H9 (cell line): ENCODE measurements around the gene POGLUT2. TPM values are rescaled to one million over a fixed set of nuclear protein-coding genes. Genes with fewer than 3 reads are reported as not detected.

Experiments
- DNase-seq: peaks from one replicate; pipeline ENCODE4 v3.0.0-alpha.2; 2017
- H2AFZ ChIP-seq: one replicate; pipeline ENCODE4 v1.6.1; 2013; ENCODE audit warnings: mild to moderate bottlenecking, low read length, control low read depth, moderate library complexity
- H2AK5ac ChIP-seq: 2 replicates; pipeline ENCODE4 v1.6.1; 2013; ENCODE audit warnings: low read length, control low read depth, mixed read lengths; ENCODE audit not compliant: insufficient read length
- H2BK120ac ChIP-seq: one replicate; pipeline ENCODE4 v1.6.1; 2013; ENCODE audit warnings: low read depth, mild to moderate bottlenecking, low read length, control low read depth, inconsistent platforms; ENCODE audit not compliant: poor library complexity, severe bottlenecking
- H2BK12ac ChIP-seq: 2 replicates; pipeline ENCODE4 v1.6.1; 2013; ENCODE audit warnings: low read length, control low read depth, mixed read lengths, low read depth; ENCODE audit not compliant: insufficient read length
- H2BK15ac ChIP-seq: 2 replicates; pipeline ENCODE4 v1.6.1; 2013; ENCODE audit warnings: low read depth, low read length, control low read depth
- H2BK20ac ChIP-seq: one replicate; pipeline ENCODE4 v1.6.1; 2013; ENCODE audit warnings: low read depth, mild to moderate bottlenecking, low read length, control low read depth, inconsistent platforms; ENCODE audit not compliant: poor library complexity, severe bottlenecking
- H2BK5ac ChIP-seq: 2 replicates; pipeline ENCODE4 v1.6.1; 2013; ENCODE audit warnings: low read length, control low read depth, mixed read lengths; ENCODE audit not compliant: insufficient read length
- H3K14ac ChIP-seq: 2 replicates; pipeline ENCODE4 v1.6.1; 2013; ENCODE audit warnings: low read length, control low read depth; ENCODE audit not compliant: insufficient read depth
- H3K18ac ChIP-seq: 2 replicates; pipeline ENCODE4 v1.6.1; 2013; ENCODE audit warnings: low read depth, mild to moderate bottlenecking, mixed read lengths, low read length, control low read depth; ENCODE audit not compliant: insufficient read length
- H3K23ac ChIP-seq: 2 replicates; pipeline ENCODE4 v1.6.1; 2013; ENCODE audit warnings: low read length, control low read depth, mixed read lengths, low read depth; ENCODE audit not compliant: insufficient read length
- H3K23me2 ChIP-seq: 2 replicates; pipeline ENCODE4 v1.6.1; 2013; ENCODE audit warnings: low read depth, mild to moderate bottlenecking, mixed read lengths, low read length, control low read depth; ENCODE audit not compliant: insufficient read length, poor library complexity, severe bottlenecking
- H3K27ac ChIP-seq: 2 replicates; pipeline ENCODE4 v1.5.1; 2013; ENCODE audit warnings: low read length, control low read depth, mixed read lengths, low read depth; ENCODE audit not compliant: insufficient read length
- H3K27me3 ChIP-seq: 2 replicates; pipeline ENCODE4 v1.6.1; 2013; ENCODE audit warnings: low read length, control low read depth, inconsistent platforms; ENCODE audit not compliant: insufficient read depth
- H3K4ac ChIP-seq: 2 replicates; pipeline ENCODE4 v1.6.1; 2013; ENCODE audit warnings: low read depth, mild to moderate bottlenecking, control low read depth, inconsistent platforms, low read length, moderate library complexity
- H3K4me1 ChIP-seq: 2 replicates; pipeline ENCODE4 v1.6.1; 2013; ENCODE audit warnings: low read length, control low read depth, inconsistent platforms; ENCODE audit not compliant: insufficient read depth
- H3K4me2 ChIP-seq: 2 replicates; pipeline ENCODE4 v1.6.1; 2013; ENCODE audit warnings: low read length, control low read depth, mixed read lengths; ENCODE audit not compliant: insufficient read length, insufficient read depth
- H3K56ac ChIP-seq: 2 replicates; pipeline ENCODE4 v1.6.1; 2013; ENCODE audit warnings: low read depth, mild to moderate bottlenecking, mixed read lengths, low read length, control low read depth; ENCODE audit not compliant: insufficient read length
- H3K79me1 ChIP-seq: 2 replicates; pipeline ENCODE4 v1.6.1; 2013; ENCODE audit warnings: low read depth, mild to moderate bottlenecking, moderate library complexity, low read length, control low read depth, inconsistent platforms; ENCODE audit not compliant: insufficient read depth, poor library complexity, severe bottlenecking
- H3K79me2 ChIP-seq: 2 replicates; pipeline ENCODE4 v1.6.1; 2013; ENCODE audit warnings: low read length, control low read depth, inconsistent platforms; ENCODE audit not compliant: insufficient read depth
- H3K9ac ChIP-seq: 2 replicates; pipeline ENCODE4 v1.6.1; 2013; ENCODE audit warnings: low read length, control low read depth, mixed read lengths; ENCODE audit not compliant: insufficient read length; ENCODE audit errors: extremely low read depth
- H3K9me3 ChIP-seq: one replicate; pipeline ENCODE4 v1.6.1; 2013; ENCODE audit warnings: low read depth, low read length, inconsistent platforms; ENCODE audit not compliant: control insufficient read depth
- H3T11ph ChIP-seq: one replicate; pipeline ENCODE4 v1.6.1; 2013; ENCODE audit warnings: mild to moderate bottlenecking, low read length, control low read depth, inconsistent platforms
- H4K20me1 ChIP-seq: one replicate; pipeline ENCODE4 v1.6.1; 2013; ENCODE audit not compliant: control insufficient read depth, insufficient read length, insufficient read depth
- H4K5ac ChIP-seq: 2 replicates; pipeline ENCODE4 v1.6.1; 2013; ENCODE audit warnings: low read depth, mild to moderate bottlenecking, mixed read lengths, low read length, control low read depth; ENCODE audit not compliant: insufficient read length
- H4K8ac ChIP-seq: replicated peaks from 2 replicates; pipeline ENCODE4 v1.6.1; 2013; ENCODE audit warnings: low read length, control low read depth, mixed read lengths, low read depth; ENCODE audit not compliant: insufficient read length
- H4K91ac ChIP-seq: 2 replicates; pipeline ENCODE4 v1.6.1; 2013; ENCODE audit warnings: low read depth, mild to moderate bottlenecking, moderate library complexity, mixed read lengths, low read length, control low read depth; ENCODE audit not compliant: insufficient read length
- H3K27ac Mint-ChIP-seq, 3 experiments: 2 replicates in 2 of 3; 3 replicates in 1 of 3; pipeline ENCODE4 v1.8.0; 2020 to 2021; ENCODE audit warnings: mixed read lengths in 3 of 3, mild to moderate bottlenecking in 1 of 3, moderate library complexity in 1 of 3
- H3K27me3 Mint-ChIP-seq: 2 replicates; pipeline ENCODE4 v1.8.0; 2021; ENCODE audit warnings: low read depth, mild to moderate bottlenecking, moderate library complexity, mixed read lengths
- H3K36me3 Mint-ChIP-seq, 3 experiments: 2 replicates in 2 of 3; 3 replicates in 1 of 3; pipeline ENCODE4 v1.8.0; 2020 to 2021; ENCODE audit warnings: low read depth in 3 of 3, mixed read lengths in 3 of 3; ENCODE audit not compliant: insufficient read depth in 1 of 3
- H3K4me1 Mint-ChIP-seq, 2 experiments: 2 replicates each; pipeline ENCODE4 v1.8.0; 2020; ENCODE audit warnings: mixed read lengths in 2 of 2
- H3K4me3 Mint-ChIP-seq, 2 experiments: 2 replicates in 1 of 2; 3 replicates in 1 of 2; pipeline ENCODE4 v1.8.0; 2020 to 2021; ENCODE audit warnings: mild to moderate bottlenecking in 2 of 2, mixed read lengths in 2 of 2, moderate library complexity in 1 of 2
- H3K9me3 Mint-ChIP-seq, 2 experiments: 2 replicates in 1 of 2; 3 replicates in 1 of 2; pipeline ENCODE4 v1.8.0; 2020; ENCODE audit warnings: mild to moderate bottlenecking in 2 of 2, mixed read lengths in 2 of 2, moderate library complexity in 1 of 2
- WGBS: extraction: QIAGEN DNeasy Blood & Tissue Kit; methylation state at CpG from one replicate; pipeline ENCODE4 v1.1.7; 2013; ENCODE audit warnings: missing lambda C conversion rate, low lambda C conversion rate, mixed read lengths; ENCODE audit not compliant: insufficient read length; ENCODE audit errors: extremely low coverage; 5-methylcytosine and 5-hydroxymethylcytosine counted together
- total RNA-seq: library from RNA; stranded (reverse); gene quantifications from 2 replicates; pipeline ENCODE4 v1.2.1, GENCODE V29; 2021
- TF ChIP-seq, protein P1 (sequence below): fragments of 200-600 bp; sonication (generic); conservative IDR thresholded peaks from 3 replicates; pipeline ENCODE4 v1.8.0; 2021; ENCODE audit warnings: antibody characterized with exemption, mild to moderate bottlenecking

The POGLUT2 gene
- total RNA-seq, 1 experiment from 2014 or later = 23.5 TPM

DNA sequence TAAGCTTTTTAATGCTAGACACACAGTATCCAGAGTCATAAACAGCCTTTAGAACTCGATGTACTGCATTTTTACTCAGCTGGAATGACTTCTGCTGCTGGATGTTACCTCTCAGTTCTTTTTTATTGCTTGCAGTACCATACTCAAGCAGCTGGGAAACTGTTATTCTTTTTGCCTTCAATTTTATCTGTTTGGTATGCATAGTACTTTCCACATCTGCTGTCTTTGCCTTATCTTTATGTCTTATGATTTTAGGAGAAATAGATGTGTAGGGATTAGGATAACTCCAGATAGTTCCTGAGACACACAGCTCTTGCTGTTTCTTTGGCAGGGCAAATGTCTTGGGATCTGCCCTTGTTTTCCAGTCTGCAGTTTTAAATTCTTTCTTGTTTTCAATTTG, 56.7 kb downstream of the POGLUT2 start:
- H3K36me3 Mint-ChIP-seq = no peaks in the 10 kb centered on the region; a peak in 1 of 7 replicates
- Histone ChIP-seq H2BK120ac (no peak overlapping the region), H2BK5ac (no peak overlapping the region), H3K79me1 (no peaks in the 10 kb centered on the region), H2BK15ac (no peak overlapping the region), H3K23ac (no peak overlapping the region), H3K9ac (no peak overlapping the region), H2BK20ac (no peak overlapping the region), H3T11ph (no peak overlapping the region), H3K18ac (no peak overlapping the region), H4K91ac (no peak overlapping the region), H3K4me2 (no peak overlapping the region), H3K4ac (no peak overlapping the region), H3K27me3 (no peaks in the 10 kb centered on the region), H2AFZ (no peak overlapping the region), H2BK12ac (no peak overlapping the region), H4K8ac (no peak overlapping the region), H3K9me3 (no peaks in the 10 kb centered on the region), H4K5ac (no peak overlapping the region), H3K14ac (no peak overlapping the region), H3K4me1 (no peaks in the 10 kb centered on the region), H3K79me2 (no peaks in the 10 kb centered on the region), H3K27ac (no peak overlapping the region), H3K23me2 (no peaks in the 10 kb centered on the region), H4K20me1 (no peaks in the 10 kb centered on the region), H3K56ac (no peak overlapping the region), H2AK5ac (no peak overlapping the region)
- H3K9me3 Mint-ChIP-seq = peaks cover 7 to 11% of the 10 kb centered on the region in 2 experiments; a peak in 4 of 5 replicates
- H3K27me3 Mint-ChIP-seq = peaks cover 14% of the 10 kb centered on the region
- DNase-seq = no peak
- TF ChIP-seq, protein P1, sequence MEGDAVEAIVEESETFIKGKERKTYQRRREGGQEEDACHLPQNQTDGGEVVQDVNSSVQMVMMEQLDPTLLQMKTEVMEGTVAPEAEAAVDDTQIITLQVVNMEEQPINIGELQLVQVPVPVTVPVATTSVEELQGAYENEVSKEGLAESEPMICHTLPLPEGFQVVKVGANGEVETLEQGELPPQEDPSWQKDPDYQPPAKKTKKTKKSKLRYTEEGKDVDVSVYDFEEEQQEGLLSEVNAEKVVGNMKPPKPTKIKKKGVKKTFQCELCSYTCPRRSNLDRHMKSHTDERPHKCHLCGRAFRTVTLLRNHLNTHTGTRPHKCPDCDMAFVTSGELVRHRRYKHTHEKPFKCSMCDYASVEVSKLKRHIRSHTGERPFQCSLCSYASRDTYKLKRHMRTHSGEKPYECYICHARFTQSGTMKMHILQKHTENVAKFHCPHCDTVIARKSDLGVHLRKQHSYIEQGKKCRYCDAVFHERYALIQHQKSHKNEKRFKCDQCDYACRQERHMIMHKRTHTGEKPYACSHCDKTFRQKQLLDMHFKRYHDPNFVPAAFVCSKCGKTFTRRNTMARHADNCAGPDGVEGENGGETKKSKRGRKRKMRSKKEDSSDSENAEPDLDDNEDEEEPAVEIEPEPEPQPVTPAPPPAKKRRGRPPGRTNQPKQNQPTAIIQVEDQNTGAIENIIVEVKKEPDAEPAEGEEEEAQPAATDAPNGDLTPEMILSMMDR = no peak
- no peaks in the 10 kb centered on the region for H3K4me1 Mint-ChIP-seq
- H3K4me3 Mint-ChIP-seq = no peak overlapping the region
- WGBS = no CpG with 5 or more reads among the region's 1 CpG
- H3K27ac Mint-ChIP-seq = no peak overlapping the region

Other genes starting within 250 kb of the POGLUT2 start
- gene TPP2, start 202.0 kb downstream of the POGLUT2 start, total RNA-seq = 60.0 and 63.5 TPM in 2 replicates
- gene METTL21C, start 103.9 kb downstream of the POGLUT2 start, total RNA-seq = not detected in 2 replicates
- 13.1 TPM in 2 replicates for gene TEX30, start 25.2 kb downstream of the POGLUT2 start, total RNA-seq
- gene BIVM, start 143 bp upstream of the POGLUT2 start, total RNA-seq = 5.3 and 9.0 TPM in 2 replicates
- 26.3 and 26.8 TPM in 2 replicates for gene ERCC5, start 47.1 kb upstream of the POGLUT2 start, total RNA-seq